Measurements from ENCODE around the gene PRKD2.

DNA sequence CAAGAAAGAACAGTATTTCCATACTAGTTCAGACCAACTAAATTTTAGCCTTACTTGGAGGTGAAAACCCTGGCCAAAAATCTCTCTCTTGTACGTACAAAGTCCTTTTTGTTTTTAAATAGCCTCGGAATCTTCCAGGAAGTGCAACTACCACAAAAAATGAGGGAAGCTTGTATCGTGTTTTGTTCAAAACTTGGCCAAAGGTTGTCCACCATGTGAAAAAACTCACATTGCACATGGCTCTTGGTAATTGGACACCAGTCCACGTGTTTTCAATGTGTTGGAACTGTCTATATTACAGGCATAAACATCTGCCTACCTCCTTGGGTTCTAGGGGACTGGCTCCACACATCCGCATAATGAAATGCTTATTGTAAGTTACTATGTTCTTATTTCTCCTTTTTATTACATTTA is 44.5 kb upstream of the PRKD2 start:
- TF ChIP-seq, protein P1, sequence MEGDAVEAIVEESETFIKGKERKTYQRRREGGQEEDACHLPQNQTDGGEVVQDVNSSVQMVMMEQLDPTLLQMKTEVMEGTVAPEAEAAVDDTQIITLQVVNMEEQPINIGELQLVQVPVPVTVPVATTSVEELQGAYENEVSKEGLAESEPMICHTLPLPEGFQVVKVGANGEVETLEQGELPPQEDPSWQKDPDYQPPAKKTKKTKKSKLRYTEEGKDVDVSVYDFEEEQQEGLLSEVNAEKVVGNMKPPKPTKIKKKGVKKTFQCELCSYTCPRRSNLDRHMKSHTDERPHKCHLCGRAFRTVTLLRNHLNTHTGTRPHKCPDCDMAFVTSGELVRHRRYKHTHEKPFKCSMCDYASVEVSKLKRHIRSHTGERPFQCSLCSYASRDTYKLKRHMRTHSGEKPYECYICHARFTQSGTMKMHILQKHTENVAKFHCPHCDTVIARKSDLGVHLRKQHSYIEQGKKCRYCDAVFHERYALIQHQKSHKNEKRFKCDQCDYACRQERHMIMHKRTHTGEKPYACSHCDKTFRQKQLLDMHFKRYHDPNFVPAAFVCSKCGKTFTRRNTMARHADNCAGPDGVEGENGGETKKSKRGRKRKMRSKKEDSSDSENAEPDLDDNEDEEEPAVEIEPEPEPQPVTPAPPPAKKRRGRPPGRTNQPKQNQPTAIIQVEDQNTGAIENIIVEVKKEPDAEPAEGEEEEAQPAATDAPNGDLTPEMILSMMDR (IDR thresholded peaks at IDR 0.05 in 8 of 11, conservative IDR thresholded peaks at IDR 0.05 in 3 of 11) = no peak
- TF ChIP-seq POLR2AphosphoS5 (IDR thresholded peaks at IDR 0.05) (no peak), POLR2A (IDR thresholded peaks at IDR 0.05) (no peak)

All from spleen (tissue), 7 donors.